ENCODE results near the gene ATF6.

DNA sequence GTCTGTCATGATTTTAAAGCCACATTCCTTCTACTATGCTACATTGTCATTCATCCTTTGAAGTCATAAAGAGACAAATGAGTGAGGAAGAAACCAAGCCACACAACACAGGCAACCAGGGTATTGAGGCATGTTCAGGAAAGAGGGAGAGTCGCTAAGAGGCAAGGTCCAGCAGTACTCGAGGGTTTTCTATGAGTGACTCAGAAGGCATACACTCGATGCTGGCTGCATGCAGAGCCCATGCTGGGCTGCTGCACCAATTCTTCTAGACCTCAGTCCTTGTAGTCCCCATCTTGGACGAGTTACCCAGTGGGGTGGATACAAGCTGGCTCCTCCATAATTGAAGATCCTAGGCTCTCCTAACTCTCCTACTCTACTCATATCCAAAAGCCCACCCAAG lies 199.9 kb downstream of the ATF6 start:
- TF ChIP-seq POLR2A (IDR thresholded peaks at IDR 0.05) (no peak), CTCF (IDR thresholded peaks at IDR 0.05) (no peak), POLR2AphosphoS5 (IDR thresholded peaks at IDR 0.05) (no peak)

Measured in breast epithelium (tissue), 3 donors.